ENCODE measurements around the gene ARHGAP24.

GRCh38 chr4:85966373-85966772, 491.4 kb downstream of the ARHGAP24 start:
- TF ChIP-seq CTCF (IDR thresholded peaks at IDR 0.05) (no peak), POLR2A (IDR thresholded peaks at IDR 0.05) (no peak)
